Heart left ventricle (tissue), 13 donors: ENCODE results near the gene OR10A5.

Experiments used
- POLR2A ChIP-seq, 2 donors: fragments of 450-650 bp; IDR thresholded peaks; one replicate each; pipeline ENCODE4 v1.6.1; 2017; ENCODE audit warnings: antibody characterized with exemption in 2 of 2, mild to moderate bottlenecking in 2 of 2, moderate library complexity in 2 of 2
- TF ChIP-seq, protein P1 (sequence below), 12 donors: fragments of 200-600 bp; sonication (generic) in 4 of 12; IDR thresholded peaks; one replicate each; pipeline versions ENCODE4 v1.5.0 to v1.8.0; 2018 to 2022; ENCODE audit warnings: antibody characterized with exemption in 12 of 12, mild to moderate bottlenecking in 5 of 12
- donor health status: ischemic (EF 13 %, LVEDD 7.1; RV severe dilation, severe dysfunction).
- donor health status: DM: no; HTN: yes; CAD: no.
- donor health status: DM: no; HTN: no; CAD: no.
- donor health status: ischemic (EF 25% LVEDD 6.9; RV normal size, moderate dysfunction).
- donor health status: ischemic (EF 25% LVEDD 5.7; RV mildly dilated, moderate dysfunction).
- donor health status: ischemic (EF 35%, LVEDD 5.7; RV mildly dilated, moderate dysfunction).
- donor health status: nonischemic (EF 11% LVEDD 7.7; RV severe dilation, severe dysfunction).
- donor health status: DM: yes; HTN: yes; CAD: no.
- donor health status: PGD.
- donor health status: ischemic (EF 29% LVEDD 5.4; RV normal size, mild dysfunction).
- donor health status: nonischemic (EF 23%, LVEDD 6.1; RV moderate dilation, normal function).

DNA sequence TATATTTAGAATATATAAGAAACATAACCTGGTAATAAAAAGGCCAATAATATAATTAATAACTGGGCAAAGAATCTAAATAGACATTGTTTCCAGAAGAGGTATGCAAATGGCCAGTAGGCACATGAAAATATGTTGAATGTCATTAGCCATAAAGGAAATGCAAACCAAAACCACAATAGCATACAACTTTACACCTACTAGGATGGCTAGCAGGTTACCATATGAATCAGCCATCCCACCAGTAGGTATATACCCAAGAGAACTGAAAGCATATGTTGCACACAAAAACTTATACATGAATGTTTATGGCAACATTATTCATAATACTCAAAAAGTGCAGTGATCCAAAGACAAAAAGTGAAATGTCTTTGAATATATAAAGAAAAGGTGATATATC, 49.5 kb downstream of the OR10A5 start:
- TF ChIP-seq POLR2A (IDR thresholded peaks at IDR 0.05): no peak
- TF ChIP-seq, protein P1, sequence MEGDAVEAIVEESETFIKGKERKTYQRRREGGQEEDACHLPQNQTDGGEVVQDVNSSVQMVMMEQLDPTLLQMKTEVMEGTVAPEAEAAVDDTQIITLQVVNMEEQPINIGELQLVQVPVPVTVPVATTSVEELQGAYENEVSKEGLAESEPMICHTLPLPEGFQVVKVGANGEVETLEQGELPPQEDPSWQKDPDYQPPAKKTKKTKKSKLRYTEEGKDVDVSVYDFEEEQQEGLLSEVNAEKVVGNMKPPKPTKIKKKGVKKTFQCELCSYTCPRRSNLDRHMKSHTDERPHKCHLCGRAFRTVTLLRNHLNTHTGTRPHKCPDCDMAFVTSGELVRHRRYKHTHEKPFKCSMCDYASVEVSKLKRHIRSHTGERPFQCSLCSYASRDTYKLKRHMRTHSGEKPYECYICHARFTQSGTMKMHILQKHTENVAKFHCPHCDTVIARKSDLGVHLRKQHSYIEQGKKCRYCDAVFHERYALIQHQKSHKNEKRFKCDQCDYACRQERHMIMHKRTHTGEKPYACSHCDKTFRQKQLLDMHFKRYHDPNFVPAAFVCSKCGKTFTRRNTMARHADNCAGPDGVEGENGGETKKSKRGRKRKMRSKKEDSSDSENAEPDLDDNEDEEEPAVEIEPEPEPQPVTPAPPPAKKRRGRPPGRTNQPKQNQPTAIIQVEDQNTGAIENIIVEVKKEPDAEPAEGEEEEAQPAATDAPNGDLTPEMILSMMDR (IDR thresholded peaks at IDR 0.05): no peak
